Measurements from ENCODE around the gene CLCA2.

CLCA2 gene

DNA sequence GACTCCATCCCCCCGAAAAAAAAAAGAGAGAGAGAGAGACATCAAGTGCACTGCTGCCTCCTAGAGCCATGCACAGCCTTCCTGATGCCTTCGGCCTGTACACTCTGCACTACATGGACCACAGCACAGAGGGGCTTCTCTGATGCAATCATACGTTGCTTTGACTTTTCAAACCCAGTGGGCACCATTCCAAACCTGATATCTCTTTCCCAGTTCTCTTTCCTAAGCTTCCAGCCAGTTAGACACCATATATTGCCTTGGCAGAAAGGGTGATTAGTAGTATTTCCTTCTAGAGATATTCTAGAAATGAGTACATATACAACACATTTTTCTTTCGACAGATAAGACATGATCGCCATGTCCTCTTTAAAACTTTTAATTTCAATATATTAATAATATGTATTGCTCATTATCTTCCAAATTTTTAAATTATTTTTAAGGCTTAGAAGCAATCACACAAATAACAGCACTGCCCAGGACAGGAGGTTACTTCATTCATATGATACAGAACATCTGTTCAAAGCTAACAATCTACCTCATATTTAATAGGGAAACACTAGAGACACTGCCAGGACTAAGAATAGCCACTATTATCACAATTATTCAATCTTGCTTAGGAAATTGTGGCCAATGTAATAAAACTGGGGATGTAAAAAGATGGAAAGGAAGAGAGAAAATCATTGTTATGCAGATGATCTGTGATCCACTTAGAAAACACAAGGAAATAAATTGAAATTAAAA lies 54.6 kb downstream of the CLCA2 start:
- ATAC-seq: no peak
- TF ChIP-seq, protein P1, sequence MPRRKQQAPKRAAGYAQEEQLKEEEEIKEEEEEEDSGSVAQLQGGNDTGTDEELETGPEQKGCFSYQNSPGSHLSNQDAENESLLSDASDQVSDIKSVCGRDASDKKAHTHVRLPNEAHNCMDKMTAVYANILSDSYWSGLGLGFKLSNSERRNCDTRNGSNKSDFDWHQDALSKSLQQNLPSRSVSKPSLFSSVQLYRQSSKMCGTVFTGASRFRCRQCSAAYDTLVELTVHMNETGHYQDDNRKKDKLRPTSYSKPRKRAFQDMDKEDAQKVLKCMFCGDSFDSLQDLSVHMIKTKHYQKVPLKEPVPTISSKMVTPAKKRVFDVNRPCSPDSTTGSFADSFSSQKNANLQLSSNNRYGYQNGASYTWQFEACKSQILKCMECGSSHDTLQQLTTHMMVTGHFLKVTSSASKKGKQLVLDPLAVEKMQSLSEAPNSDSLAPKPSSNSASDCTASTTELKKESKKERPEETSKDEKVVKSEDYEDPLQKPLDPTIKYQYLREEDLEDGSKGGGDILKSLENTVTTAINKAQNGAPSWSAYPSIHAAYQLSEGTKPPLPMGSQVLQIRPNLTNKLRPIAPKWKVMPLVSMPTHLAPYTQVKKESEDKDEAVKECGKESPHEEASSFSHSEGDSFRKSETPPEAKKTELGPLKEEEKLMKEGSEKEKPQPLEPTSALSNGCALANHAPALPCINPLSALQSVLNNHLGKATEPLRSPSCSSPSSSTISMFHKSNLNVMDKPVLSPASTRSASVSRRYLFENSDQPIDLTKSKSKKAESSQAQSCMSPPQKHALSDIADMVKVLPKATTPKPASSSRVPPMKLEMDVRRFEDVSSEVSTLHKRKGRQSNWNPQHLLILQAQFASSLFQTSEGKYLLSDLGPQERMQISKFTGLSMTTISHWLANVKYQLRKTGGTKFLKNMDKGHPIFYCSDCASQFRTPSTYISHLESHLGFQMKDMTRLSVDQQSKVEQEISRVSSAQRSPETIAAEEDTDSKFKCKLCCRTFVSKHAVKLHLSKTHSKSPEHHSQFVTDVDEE (CRISPR knock-in tag; IDR thresholded peaks at IDR 0.05): no peak
- TF ChIP-seq ZC3H10 (CRISPR knock-in tag; IDR thresholded peaks at IDR 0.05): no peak
- no peak for TF ChIP-seq TCF4 (CRISPR knock-in tag; IDR thresholded peaks at IDR 0.05; ENCODE audit: borderline replicate concordance)
- no peak for TF ChIP-seq ZNF565 (CRISPR knock-in tag; conservative IDR thresholded peaks at IDR 0.05; ENCODE audit: low read depth)
- no peak for TF ChIP-seq SNAI2 (CRISPR knock-in tag; IDR thresholded peaks at IDR 0.05)
- TF ChIP-seq GLIS3 (CRISPR knock-in tag; IDR thresholded peaks at IDR 0.05): no peak

DNA sequence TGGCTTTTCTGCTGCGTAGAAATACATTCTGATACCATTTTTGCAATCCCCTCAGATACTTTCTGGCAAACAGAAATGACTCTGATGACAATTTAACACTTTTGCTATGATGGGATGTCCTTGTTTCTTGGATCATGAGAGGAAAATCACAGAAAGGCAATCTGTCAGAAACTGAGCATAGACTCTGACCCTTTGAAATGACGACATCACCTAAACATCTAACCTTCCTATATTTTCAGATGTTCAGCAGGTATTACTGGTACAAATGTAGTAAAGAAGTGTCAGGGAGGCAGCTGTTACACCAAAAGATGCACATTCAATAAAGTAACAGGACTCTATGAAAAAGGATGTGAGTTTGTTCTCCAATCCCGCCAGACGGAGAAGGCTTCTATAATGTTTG lies 58.0 kb downstream of the CLCA2 start:
- no peak for ATAC-seq
- TF ChIP-seq CSDC2 (CRISPR knock-in tag; IDR thresholded peaks at IDR 0.05): no peak
- no peak for TF ChIP-seq TOX (CRISPR knock-in tag; IDR thresholded peaks at IDR 0.05; ENCODE audit: borderline replicate concordance)
- no peak for TF ChIP-seq ZC3H10 (CRISPR knock-in tag; IDR thresholded peaks at IDR 0.05)
- TF ChIP-seq ZFP30 (CRISPR knock-in tag; IDR thresholded peaks at IDR 0.05): no peak
- no peak for TF ChIP-seq ESRRG (CRISPR knock-in tag; IDR thresholded peaks at IDR 0.05)
- TF ChIP-seq, protein P2, sequence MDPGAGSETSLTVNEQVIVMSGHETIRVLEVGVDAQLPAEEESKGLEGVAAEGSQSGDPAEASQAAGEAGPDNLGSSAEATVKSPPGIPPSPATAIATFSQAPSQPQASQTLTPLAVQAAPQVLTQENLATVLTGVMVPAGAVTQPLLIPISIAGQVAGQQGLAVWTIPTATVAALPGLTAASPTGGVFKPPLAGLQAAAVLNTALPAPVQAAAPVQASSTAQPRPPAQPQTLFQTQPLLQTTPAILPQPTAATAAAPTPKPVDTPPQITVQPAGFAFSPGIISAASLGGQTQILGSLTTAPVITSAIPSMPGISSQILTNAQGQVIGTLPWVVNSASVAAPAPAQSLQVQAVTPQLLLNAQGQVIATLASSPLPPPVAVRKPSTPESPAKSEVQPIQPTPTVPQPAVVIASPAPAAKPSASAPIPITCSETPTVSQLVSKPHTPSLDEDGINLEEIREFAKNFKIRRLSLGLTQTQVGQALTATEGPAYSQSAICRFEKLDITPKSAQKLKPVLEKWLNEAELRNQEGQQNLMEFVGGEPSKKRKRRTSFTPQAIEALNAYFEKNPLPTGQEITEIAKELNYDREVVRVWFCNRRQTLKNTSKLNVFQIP (CRISPR knock-in tag; IDR thresholded peaks at IDR 0.05; ENCODE audit: borderline replicate concordance, low read depth): no peak
- TF ChIP-seq, protein P1 (CRISPR knock-in tag; IDR thresholded peaks at IDR 0.05): no peak
- no peak for TF ChIP-seq SNAI2 (CRISPR knock-in tag; IDR thresholded peaks at IDR 0.05)
- TF ChIP-seq ZNF565 (CRISPR knock-in tag; conservative IDR thresholded peaks at IDR 0.05; ENCODE audit: low read depth): no peak
- TF ChIP-seq ZNF70 (CRISPR knock-in tag; IDR thresholded peaks at IDR 0.05): no peak
- TF ChIP-seq ISL1 (CRISPR knock-in tag; IDR thresholded peaks at IDR 0.05): no peak
- no peak for TF ChIP-seq RARB (CRISPR knock-in tag; IDR thresholded peaks at IDR 0.05)

DNA sequence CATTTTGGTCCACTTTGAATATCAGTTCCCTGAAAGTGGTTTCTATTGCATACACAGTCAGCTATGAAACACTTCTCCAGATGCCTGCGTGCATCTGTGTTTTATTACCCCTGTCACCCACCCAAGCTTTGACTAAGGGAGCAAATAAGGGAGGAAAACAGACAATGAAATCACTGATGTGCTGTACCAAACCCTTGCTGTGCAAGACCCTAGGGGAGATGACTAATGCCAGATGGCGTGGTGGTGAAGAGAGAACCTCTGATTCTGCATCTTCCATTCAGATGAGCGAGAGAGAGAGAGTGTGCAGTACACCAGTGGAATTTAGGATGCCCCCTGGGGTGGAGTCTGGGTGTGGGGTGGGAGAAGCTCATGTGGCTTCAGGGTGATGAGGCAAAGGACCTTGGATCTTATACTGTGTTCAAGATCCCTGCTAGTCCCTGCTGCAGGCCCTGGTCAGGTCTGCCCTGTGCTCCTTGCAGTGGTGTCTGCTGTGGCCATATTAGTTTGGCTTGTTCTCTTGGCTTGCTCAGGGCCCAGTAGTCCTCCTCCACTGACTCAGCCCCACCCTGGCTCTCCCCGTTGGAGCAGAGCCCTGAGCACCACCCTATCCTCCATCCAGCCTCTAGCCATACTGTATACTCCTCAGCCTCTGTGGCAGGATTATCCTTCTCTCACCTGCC lies 63.3 kb downstream of the CLCA2 start:
- ATAC-seq: no peak
- TF ChIP-seq ISL1 (CRISPR knock-in tag; IDR thresholded peaks at IDR 0.05): 0 out of 2 replicates have a peak, but pooled peaks have one; percentile 9
- TF ChIP-seq, protein P1 (CRISPR knock-in tag; IDR thresholded peaks at IDR 0.05): no peak

DNA sequence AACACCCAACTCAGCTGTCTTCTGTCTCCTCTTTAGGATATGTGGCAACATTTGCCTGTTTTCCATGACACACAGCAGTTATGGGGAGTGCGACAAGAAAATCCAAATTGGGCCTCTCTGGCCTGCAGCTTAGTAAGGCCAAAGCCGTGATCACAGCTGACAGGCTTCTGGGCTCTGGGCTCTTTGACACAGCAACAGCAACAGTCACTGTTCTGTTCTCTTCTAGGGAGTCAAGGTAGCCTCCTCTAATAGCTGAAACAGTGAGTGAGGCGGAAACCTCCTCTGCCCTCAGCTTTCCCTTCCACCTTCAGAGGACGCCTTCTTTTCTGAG lies 63.8 kb downstream of the CLCA2 start:
- ATAC-seq: no peak
- no peak for TF ChIP-seq ZNF70 (CRISPR knock-in tag; IDR thresholded peaks at IDR 0.05)
- TF ChIP-seq OSR1 (CRISPR knock-in tag; IDR thresholded peaks at IDR 0.05): no peak
- TF ChIP-seq, protein P2 (CRISPR knock-in tag; IDR thresholded peaks at IDR 0.05; ENCODE audit: borderline replicate concordance, low read depth): no peak
- no peak for TF ChIP-seq ZFP3 (CRISPR knock-in tag; IDR thresholded peaks at IDR 0.05)
- no peak for TF ChIP-seq ESRRG (CRISPR knock-in tag; IDR thresholded peaks at IDR 0.05)
- TF ChIP-seq ZNF565 (CRISPR knock-in tag; conservative IDR thresholded peaks at IDR 0.05; ENCODE audit: low read depth): no peak
- no peak for TF ChIP-seq BACH2 (CRISPR knock-in tag; IDR thresholded peaks at IDR 0.05; ENCODE audit: borderline replicate concordance)
- TF ChIP-seq, protein P3, sequence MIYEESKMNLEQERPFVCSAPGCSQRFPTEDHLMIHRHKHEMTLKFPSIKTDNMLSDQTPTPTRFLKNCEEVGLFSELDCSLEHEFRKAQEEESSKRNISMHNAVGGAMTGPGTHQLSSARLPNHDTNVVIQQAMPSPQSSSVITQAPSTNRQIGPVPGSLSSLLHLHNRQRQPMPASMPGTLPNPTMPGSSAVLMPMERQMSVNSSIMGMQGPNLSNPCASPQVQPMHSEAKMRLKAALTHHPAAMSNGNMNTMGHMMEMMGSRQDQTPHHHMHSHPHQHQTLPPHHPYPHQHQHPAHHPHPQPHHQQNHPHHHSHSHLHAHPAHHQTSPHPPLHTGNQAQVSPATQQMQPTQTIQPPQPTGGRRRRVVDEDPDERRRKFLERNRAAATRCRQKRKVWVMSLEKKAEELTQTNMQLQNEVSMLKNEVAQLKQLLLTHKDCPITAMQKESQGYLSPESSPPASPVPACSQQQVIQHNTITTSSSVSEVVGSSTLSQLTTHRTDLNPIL (CRISPR knock-in tag; IDR thresholded peaks at IDR 0.05; ENCODE audit: low read depth): no peak
- no peak for TF ChIP-seq CSDC2 (CRISPR knock-in tag; IDR thresholded peaks at IDR 0.05)

All from SK-N-SH treated with all-trans-retinoic acid at 6 μM for 48 hours (cell line).